Vagina (tissue), 2 donors: ENCODE data around the gene ATG9B.

Experiments
- CTCF ChIP-seq, 3 experiments: fragments of 450-650 bp in 2 of 3; fragments of 200-600 bp in 1 of 3; sonication (generic) in 1 of 3; IDR thresholded peaks; one replicate each; pipeline ENCODE4 v1.5.1; 2017 to 2019; ENCODE audit warnings: antibody characterized with exemption in 3 of 3, mild to moderate bottlenecking in 2 of 3, moderate library complexity in 2 of 3
- POLR2A ChIP-seq, 2 donors: fragments of 450-650 bp; IDR thresholded peaks; one replicate each; pipeline ENCODE4 v1.6.1; 2017; ENCODE audit warnings: antibody characterized with exemption in 2 of 2, mild to moderate bottlenecking in 2 of 2, moderate library complexity in 2 of 2

- no peak for TF ChIP-seq POLR2A (IDR thresholded peaks at IDR 0.05)
- TF ChIP-seq CTCF (IDR thresholded peaks at IDR 0.05) = no peak
These were observed 37.8 kb upstream of the ATG9B start for GRCh38 chr7:151062111-151062398.
